K562 (cell line): ENCODE measurements around the gene SERF2. TPM values are rescaled to one million over a fixed set of nuclear protein-coding genes. Genes with fewer than 3 reads are reported as not detected.
A peak's percentile ranks its signal among the peaks of the same experiment; 100 is the strongest.

Experiments used
- ARNT ChIP-seq, 2 experiments: fragments of 450-650 bp; IDR thresholded peaks; 2 replicates each; pipeline ENCODE4 v1.6.1; 2016; ENCODE audit warnings: mild to moderate bottlenecking in 1 of 2
- BCL6 ChIP-seq: fragments of 250-450 bp; sonication (Bioruptor Pico); IDR thresholded peaks from 2 replicates; pipeline ENCODE4 v1.4.0; 2020
- CHCHD3 ChIP-seq: fragments of 250-450 bp; sonication (Bioruptor Pico); IDR thresholded peaks from 2 replicates; pipeline ENCODE4 v2.1.2; 2022; ENCODE audit warnings: mild to moderate bottlenecking
- FOSL1 ChIP-seq: fragments of 200-800 bp; sonication (Bioruptor generic); conservative IDR thresholded peaks from 2 replicates; pipeline ENCODE4 v1.6.1; 2016; ENCODE audit warnings: missing genetic modification characterization, missing compliant biosample characterization
- HDAC1 ChIP-seq, 2 experiments: fragments of 450-650 bp; IDR thresholded peaks; 2 replicates each; pipeline ENCODE4 v1.6.1; 2016 to 2017; ENCODE audit warnings: inconsistent platforms in 1 of 2, mild to moderate bottlenecking in 1 of 2, moderate library complexity in 1 of 2
- HNRNPLL ChIP-seq: fragments of 200-400 bp; formaldehyde crosslinking; IDR thresholded peaks from 2 replicates; pipeline ENCODE4 v1.6.1; 2017; ENCODE audit warnings: low read length, low read depth, mild to moderate bottlenecking; ENCODE audit not compliant: poor library complexity, severe bottlenecking
- HOXB6 ChIP-seq: fragments of 250-450 bp; sonication (Bioruptor Pico); IDR thresholded peaks from 2 replicates; pipeline ENCODE4 v1.5.1; 2022; ENCODE audit warnings: mild to moderate bottlenecking, borderline replicate concordance
- ILK ChIP-seq: fragments of 450-650 bp; IDR thresholded peaks from 2 replicates; pipeline ENCODE4 v1.6.1; 2016; ENCODE audit warnings: missing genetic modification characterization, low read depth, mild to moderate bottlenecking, missing compliant biosample characterization, moderate library complexity, borderline replicate concordance
- IRF2 ChIP-seq: sonication (generic); formaldehyde crosslinking; IDR thresholded peaks from 2 replicates; pipeline ENCODE4 v1.8.1; 2022; ENCODE audit warnings: mild to moderate bottlenecking, missing genetic modification reagents
- MYC ChIP-seq, 2 experiments: fragments of 250-450 bp in 1 of 2; sonication (Bioruptor Pico) in 1 of 2; IDR thresholded peaks; 2 replicates each; pipeline versions ENCODE4 v1.5.1 to v1.6.1; 2012 to 2021; ENCODE audit warnings: low read depth in 2 of 2, borderline replicate concordance in 1 of 2, improper control_type of control experiment in 1 of 2, low read length in 1 of 2, mild to moderate bottlenecking in 1 of 2, moderate library complexity in 1 of 2
- NCOA4 ChIP-seq: fragments of 450-650 bp; IDR thresholded peaks from 2 replicates; pipeline ENCODE4 v1.6.1; 2018; ENCODE audit warnings: mild to moderate bottlenecking; ENCODE audit not compliant: partially characterized antibody
- PRMT5 ChIP-seq: sonication (generic); formaldehyde crosslinking; IDR thresholded peaks from 2 replicates; pipeline ENCODE4 v1.5.0; 2020; ENCODE audit warnings: missing genetic modification reagents
- PTTG1 ChIP-seq: fragments of 450-650 bp; IDR thresholded peaks from 2 replicates; pipeline ENCODE4 v1.6.1; 2016; ENCODE audit warnings: low read depth, mild to moderate bottlenecking, missing genetic modification characterization, missing compliant biosample characterization
- SIN3A ChIP-seq, 2 experiments: fragments of 150-350 bp in 1 of 2; IDR thresholded peaks; 2 replicates each; pipeline ENCODE4 v1.6.1; 2011 to 2016; ENCODE audit warnings: borderline replicate concordance in 2 of 2, low read depth in 2 of 2, low read length in 2 of 2, mild to moderate bottlenecking in 2 of 2, moderate library complexity in 2 of 2; ENCODE audit not compliant: control insufficient read depth in 1 of 2
- SMAD3 ChIP-seq: fragments of 450-650 bp; formaldehyde crosslinking; conservative IDR thresholded peaks from 2 replicates; pipeline ENCODE4 v1.4.0; 2020; ENCODE audit warnings: mild to moderate bottlenecking
- STAT5B ChIP-seq: fragments of 250-450 bp; sonication (Bioruptor Pico); IDR thresholded peaks from 2 replicates; pipeline ENCODE4 v1.8.0; 2021; ENCODE audit warnings: mild to moderate bottlenecking, inconsistent platforms
- TAL1 ChIP-seq: fragments of 450-650 bp; IDR thresholded peaks from 2 replicates; pipeline ENCODE4 v1.6.1; 2016; ENCODE audit warnings: mild to moderate bottlenecking
- TBP ChIP-seq: optimal IDR thresholded peaks from 2 replicates; pipeline ENCODE3; 2011; ENCODE audit warnings: low read depth, low read length, improper control_type of control experiment
- TCFL5 ChIP-seq: fragments of 250-450 bp; sonication (Bioruptor Pico); conservative IDR thresholded peaks from 2 replicates; pipeline ENCODE4 v1.6.1; 2021; ENCODE audit warnings: mild to moderate bottlenecking, moderate library complexity, matching md5 sums
- TFAM ChIP-seq: fragments of 250-450 bp; sonication (Bioruptor Pico); conservative IDR thresholded peaks from 2 replicates; pipeline ENCODE4 v1.5.0; 2021; ENCODE audit warnings: mild to moderate bottlenecking, moderate library complexity
- ZFP36 ChIP-seq: fragments of 150-350 bp; IDR thresholded peaks from 2 replicates; pipeline ENCODE4 v1.6.1; 2018; ENCODE audit warnings: low read length, low read depth; ENCODE audit not compliant: partially characterized antibody
- ZZZ3 ChIP-seq: fragments of 450-650 bp; IDR thresholded peaks from 2 replicates; pipeline ENCODE4 v1.6.1; 2016; ENCODE audit warnings: antibody characterized with exemption, mild to moderate bottlenecking, moderate library complexity
- polyA plus RNA-seq, 8 experiments: library from polyadenylated mRNA; depleted of rRNA in 4 of 8; stranded (reverse) in 5 of 8; unstranded in 3 of 8; fragments of >200 nt; fragmentation: Nextera tagmentation in 2 of 8; fragmentation: Illumina TruSeq in 1 of 8; extraction: Ambion mirVana in 2 of 8; extraction: Trizol in 1 of 8; gene quantifications; 2 replicates each; pipeline versions ENCODE4 v1.2.1 to v1.2.3, GENCODE V29; 2011 to 2014; ENCODE audit warnings: inconsistent platforms in 1 of 8, missing spikeins in 1 of 8
- total RNA-seq, 7 experiments: library from RNA; depleted of rRNA in 6 of 7; stranded (reverse); fragments of >200 nt in 6 of 7; fragmentation: Illumina TruSeq in 2 of 7; extraction: Trizol in 2 of 7; gene quantifications; 2 replicates each; pipeline versions ENCODE4 v1.2.1 to v1.2.3, GENCODE V29; 2011 to 2021; ENCODE audit warnings: low replicate concordance in 1 of 7
- TF ChIP-seq, protein P1 (sequence below): fragments of 250-450 bp; sonication (Bioruptor Pico); IDR thresholded peaks from 2 replicates; pipeline ENCODE4 v1.6.1; 2021; ENCODE audit warnings: mild to moderate bottlenecking
- TF ChIP-seq, protein P2 (sequence below): sonication (generic); formaldehyde crosslinking; IDR thresholded peaks from 2 replicates; pipeline ENCODE4 v1.8.0; 2022; ENCODE audit warnings: mild to moderate bottlenecking, missing genetic modification reagents, borderline replicate concordance
- TF ChIP-seq, protein P3 (sequence below): fragments of 450-650 bp; IDR thresholded peaks from 2 replicates; pipeline ENCODE4 v1.6.1; 2016; ENCODE audit warnings: missing biosample characterization, missing genetic modification characterization

SERF2 gene
- total and polyA plus RNA-seq, 9 of the 15 experiments (the other 6 are each of a cell fraction or from before 2014, with no cell fraction given) = 497 to 3,360 (median 867) TPM

DNA sequence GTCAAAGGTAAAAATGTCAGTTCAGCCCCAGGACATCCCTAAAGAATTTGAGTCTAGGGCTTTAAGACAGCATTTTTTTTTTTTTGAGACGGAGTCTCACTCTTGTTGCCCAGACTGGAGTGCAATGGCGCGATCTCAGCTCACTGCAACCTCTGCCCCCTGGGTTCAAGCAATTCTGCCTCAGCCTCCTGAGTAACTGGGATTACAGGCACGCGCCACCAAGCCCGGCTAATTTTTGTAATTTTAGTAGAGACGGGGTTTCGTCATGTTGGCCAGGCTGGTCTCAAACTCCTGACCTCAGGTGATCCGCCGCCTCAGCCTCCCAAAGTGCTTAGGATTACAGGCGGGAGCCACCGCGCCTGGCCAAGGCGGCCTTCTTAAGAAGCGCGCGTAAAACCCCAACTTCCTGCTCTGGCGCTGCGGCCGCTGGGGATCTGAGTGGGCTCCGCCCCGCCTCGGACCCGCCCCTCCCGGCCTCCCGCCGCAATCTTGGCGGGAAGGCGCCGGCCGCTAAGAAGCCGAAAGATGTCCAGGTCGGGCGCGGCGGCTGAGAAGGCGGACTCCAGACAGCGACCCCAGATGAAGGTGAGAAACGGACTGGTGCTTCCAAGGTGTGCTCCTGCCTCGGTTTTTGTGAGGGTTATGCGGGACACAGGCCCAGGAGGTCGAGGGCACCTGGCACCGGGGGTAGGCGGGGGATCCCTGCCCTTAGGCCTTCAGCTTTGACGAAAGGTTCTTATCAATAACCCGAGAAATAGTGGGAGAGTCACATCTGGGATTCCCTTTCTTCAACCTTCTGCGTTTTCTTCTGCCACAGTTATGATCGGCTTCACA is 34.6 kb downstream of the SERF2 start, which contains the start of gene WDR76 (continued):
- TF ChIP-seq, protein P1, sequence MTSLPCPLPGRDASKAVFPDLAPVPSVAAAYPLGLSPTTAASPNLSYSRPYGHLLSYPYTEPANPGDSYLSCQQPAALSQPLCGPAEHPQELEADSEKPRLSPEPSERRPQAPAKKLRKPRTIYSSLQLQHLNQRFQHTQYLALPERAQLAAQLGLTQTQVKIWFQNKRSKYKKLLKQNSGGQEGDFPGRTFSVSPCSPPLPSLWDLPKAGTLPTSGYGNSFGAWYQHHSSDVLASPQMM = no peak
- TF ChIP-seq NCOA4 (no peak), ILK (tag) (no peak), TBP (peak; percentile 86), TFAM (CRISPR knock-in tag) (no peak), CHCHD3 (CRISPR knock-in tag) (no peak), BCL6 (CRISPR knock-in tag) (no peak), TAL1 (no peak), ZZZ3 (peak; percentile 79; the same call in 1 of the 2 replicates), PRMT5 (CRISPR knock-in tag) (no peak), HNRNPLL (peak; percentile 86), PTTG1 (tag) (no peak), HDAC1 (IDR thresholded peaks at IDR 0.05) (peak in 1 of 2 experiments; percentile 81; a peak in 2 of 4 replicates), SMAD3 (CRISPR knock-in tag) (no peak), FOSL1 (tag) (no peak), MYC (IDR thresholded peaks at IDR 0.05; ENCODE audit: low read depth, low read length) (peak; percentile 57), MYC (CRISPR knock-in tag; IDR thresholded peaks at IDR 0.05; ENCODE audit: borderline replicate concordance, low read depth) (no peak), STAT5B (CRISPR knock-in tag) (no peak), TCFL5 (no peak), IRF2 (CRISPR knock-in tag) (no peak), SIN3A (IDR thresholded peaks at IDR 0.05; ENCODE audit: borderline replicate concordance in 2 of 2, control insufficient read depth in 1 of 2, low read depth in 2 of 2, low read length in 2 of 2) (peak in 1 of 2 experiments; percentile 54; a peak in 2 of 4 replicates), HOXB6 (no peak), ARNT (IDR thresholded peaks at IDR 0.05) (0 out of 4 replicates have a peak, but pooled peaks of 1 of the 2 experiments have one; percentile 16), ZFP36 (no peak)
- TF ChIP-seq, protein P2, sequence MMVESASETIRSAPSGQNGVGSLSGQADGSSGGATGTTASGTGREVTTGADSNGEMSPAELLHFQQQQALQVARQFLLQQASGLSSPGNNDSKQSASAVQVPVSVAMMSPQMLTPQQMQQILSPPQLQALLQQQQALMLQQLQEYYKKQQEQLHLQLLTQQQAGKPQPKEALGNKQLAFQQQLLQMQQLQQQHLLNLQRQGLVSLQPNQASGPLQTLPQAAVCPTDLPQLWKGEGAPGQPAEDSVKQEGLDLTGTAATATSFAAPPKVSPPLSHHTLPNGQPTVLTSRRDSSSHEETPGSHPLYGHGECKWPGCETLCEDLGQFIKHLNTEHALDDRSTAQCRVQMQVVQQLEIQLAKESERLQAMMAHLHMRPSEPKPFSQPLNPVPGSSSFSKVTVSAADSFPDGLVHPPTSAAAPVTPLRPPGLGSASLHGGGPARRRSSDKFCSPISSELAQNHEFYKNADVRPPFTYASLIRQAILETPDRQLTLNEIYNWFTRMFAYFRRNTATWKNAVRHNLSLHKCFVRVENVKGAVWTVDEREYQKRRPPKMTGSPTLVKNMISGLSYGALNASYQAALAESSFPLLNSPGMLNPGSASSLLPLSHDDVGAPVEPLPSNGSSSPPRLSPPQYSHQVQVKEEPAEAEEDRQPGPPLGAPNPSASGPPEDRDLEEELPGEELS (CRISPR knock-in tag) = peak; percentile 53; the same call in 1 of the 2 replicates
- TF ChIP-seq, protein P3, sequence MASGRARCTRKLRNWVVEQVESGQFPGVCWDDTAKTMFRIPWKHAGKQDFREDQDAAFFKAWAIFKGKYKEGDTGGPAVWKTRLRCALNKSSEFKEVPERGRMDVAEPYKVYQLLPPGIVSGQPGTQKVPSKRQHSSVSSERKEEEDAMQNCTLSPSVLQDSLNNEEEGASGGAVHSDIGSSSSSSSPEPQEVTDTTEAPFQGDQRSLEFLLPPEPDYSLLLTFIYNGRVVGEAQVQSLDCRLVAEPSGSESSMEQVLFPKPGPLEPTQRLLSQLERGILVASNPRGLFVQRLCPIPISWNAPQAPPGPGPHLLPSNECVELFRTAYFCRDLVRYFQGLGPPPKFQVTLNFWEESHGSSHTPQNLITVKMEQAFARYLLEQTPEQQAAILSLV (tag) = peak; percentile 68; the same call in 1 of the 2 replicates
